HFFc6 (cell line): ENCODE measurements around the gene LELP1. TPM values are rescaled to one million over a fixed set of nuclear protein-coding genes. Genes with fewer than 3 reads are reported as not detected.

Experiments
- DNase-seq: peaks from one replicate; pipeline ENCODE4 v3.0.0-alpha.2; 2018
- H3K27ac Mint-ChIP-seq: 2 replicates; pipeline ENCODE4 v1.8.0; 2020; ENCODE audit warnings: mild to moderate bottlenecking, mixed read lengths
- H3K27me3 Mint-ChIP-seq: 2 replicates; pipeline ENCODE4 v1.8.0; 2021; ENCODE audit warnings: mild to moderate bottlenecking, moderate library complexity, mixed read lengths; ENCODE audit not compliant: insufficient read depth
- H3K36me3 Mint-ChIP-seq: 2 replicates; pipeline ENCODE4 v1.8.0; 2021; ENCODE audit warnings: low read depth, mixed read lengths
- H3K4me1 Mint-ChIP-seq: 2 replicates; pipeline ENCODE4 v1.8.0; 2020; ENCODE audit warnings: low read depth, mixed read lengths
- H3K4me3 Mint-ChIP-seq: 2 replicates; pipeline ENCODE4 v1.8.0; 2020; ENCODE audit warnings: mild to moderate bottlenecking, moderate library complexity, mixed read lengths
- H3K9me3 Mint-ChIP-seq: 2 replicates; pipeline ENCODE4 v1.8.0; 2020; ENCODE audit warnings: mild to moderate bottlenecking, mixed read lengths
- CTCF ChIP-seq: fragments of 200-600 bp; sonication (generic); IDR thresholded peaks from 2 replicates; pipeline ENCODE4 v1.5.0; 2021; ENCODE audit warnings: antibody characterized with exemption, mild to moderate bottlenecking
- total RNA-seq, 6 experiments: library from RNA; stranded (reverse); fragmentation: NEBNext Ultra II Directional; extraction: Animal tissue kit (Norgen Biotek cat#: 25700); gene quantifications; 2 replicates in 1 of 6; 3 replicates in 5 of 6; pipeline ENCODE4 v1.2.3, GENCODE V29; 2021

The LELP1 gene
- total RNA-seq, 6 experiments from 2014 or later = not detected

- no peak overlapping the region for H3K27ac Mint-ChIP-seq
- H3K27me3 Mint-ChIP-seq = peaks cover 2% of the 10 kb centered on the region; the same call in 1 of the 2 replicates
- TF ChIP-seq CTCF = no peak
- H3K36me3 Mint-ChIP-seq = no peaks in the 10 kb centered on the region
- no peak for DNase-seq
- no peaks in the 10 kb centered on the region for H3K4me1 Mint-ChIP-seq
- H3K9me3 Mint-ChIP-seq = no peaks in the 10 kb centered on the region
- no peak overlapping the region for H3K4me3 Mint-ChIP-seq
These were observed 35.3 kb downstream of the LELP1 start for GRCh38 chr1:153238527-153238926.

- no peaks in the 10 kb centered on the region for H3K4me1 Mint-ChIP-seq
- no peaks in the 10 kb centered on the region for H3K36me3 Mint-ChIP-seq
- H3K27me3 Mint-ChIP-seq = peaks cover 2% of the 10 kb centered on the region; the same call in 1 of the 2 replicates
- H3K4me3 Mint-ChIP-seq = no peak overlapping the region
- no peak for DNase-seq
- no peaks in the 10 kb centered on the region for H3K9me3 Mint-ChIP-seq
- no peak overlapping the region for H3K27ac Mint-ChIP-seq
- TF ChIP-seq CTCF = no peak
These were observed 38.9 kb downstream of the LELP1 start for GRCh38 chr1:153242160-153242559.

GRCh38 chr1:153245466-153245865 lies 42.2 kb downstream of the LELP1 start:
- H3K36me3 Mint-ChIP-seq = no peaks in the 10 kb centered on the region
- H3K27ac Mint-ChIP-seq = no peak overlapping the region
- no peak for DNase-seq
- peaks cover 3% of the 10 kb centered on the region; the same call in 1 of the 2 replicates for H3K27me3 Mint-ChIP-seq
- H3K9me3 Mint-ChIP-seq = no peaks in the 10 kb centered on the region
- H3K4me1 Mint-ChIP-seq = no peaks in the 10 kb centered on the region
- no peak for TF ChIP-seq CTCF
- no peak overlapping the region for H3K4me3 Mint-ChIP-seq

GRCh38 chr1:153246018-153246417 lies 42.8 kb downstream of the LELP1 start:
- Mint-ChIP-seq H3K4me3 (no peak overlapping the region), H3K27me3 (peaks cover 3% of the 10 kb centered on the region; the same call in 1 of the 2 replicates), H3K9me3 (no peaks in the 10 kb centered on the region), H3K27ac (no peak overlapping the region), H3K36me3 (no peaks in the 10 kb centered on the region), H3K4me1 (no peaks in the 10 kb centered on the region)
- no peak for TF ChIP-seq CTCF
- no peak for DNase-seq

GRCh38 chr1:153246825-153247224 lies 43.6 kb downstream of the LELP1 start:
- H3K4me3 Mint-ChIP-seq = no peak overlapping the region
- DNase-seq = no peak
- no peaks in the 10 kb centered on the region for H3K36me3 Mint-ChIP-seq
- peaks cover 1% of the 10 kb centered on the region; the same call in 1 of the 2 replicates for H3K27me3 Mint-ChIP-seq
- no peak overlapping the region for H3K27ac Mint-ChIP-seq
- H3K9me3 Mint-ChIP-seq = no peaks in the 10 kb centered on the region
- TF ChIP-seq CTCF = no peak
- H3K4me1 Mint-ChIP-seq = no peaks in the 10 kb centered on the region
